GM18909 (cell line): ENCODE measurements around the gene CPA1.

Experiments used
- ATAC-seq: cut with Tn5 transposase; IDR thresholded peaks from one replicate; pipeline ENCODE4 v1.9.1; 2021; ENCODE audit warnings: mild to moderate bottlenecking; ENCODE audit not compliant: unreplicated experiment, poor library complexity

The CPA1 gene

DNA sequence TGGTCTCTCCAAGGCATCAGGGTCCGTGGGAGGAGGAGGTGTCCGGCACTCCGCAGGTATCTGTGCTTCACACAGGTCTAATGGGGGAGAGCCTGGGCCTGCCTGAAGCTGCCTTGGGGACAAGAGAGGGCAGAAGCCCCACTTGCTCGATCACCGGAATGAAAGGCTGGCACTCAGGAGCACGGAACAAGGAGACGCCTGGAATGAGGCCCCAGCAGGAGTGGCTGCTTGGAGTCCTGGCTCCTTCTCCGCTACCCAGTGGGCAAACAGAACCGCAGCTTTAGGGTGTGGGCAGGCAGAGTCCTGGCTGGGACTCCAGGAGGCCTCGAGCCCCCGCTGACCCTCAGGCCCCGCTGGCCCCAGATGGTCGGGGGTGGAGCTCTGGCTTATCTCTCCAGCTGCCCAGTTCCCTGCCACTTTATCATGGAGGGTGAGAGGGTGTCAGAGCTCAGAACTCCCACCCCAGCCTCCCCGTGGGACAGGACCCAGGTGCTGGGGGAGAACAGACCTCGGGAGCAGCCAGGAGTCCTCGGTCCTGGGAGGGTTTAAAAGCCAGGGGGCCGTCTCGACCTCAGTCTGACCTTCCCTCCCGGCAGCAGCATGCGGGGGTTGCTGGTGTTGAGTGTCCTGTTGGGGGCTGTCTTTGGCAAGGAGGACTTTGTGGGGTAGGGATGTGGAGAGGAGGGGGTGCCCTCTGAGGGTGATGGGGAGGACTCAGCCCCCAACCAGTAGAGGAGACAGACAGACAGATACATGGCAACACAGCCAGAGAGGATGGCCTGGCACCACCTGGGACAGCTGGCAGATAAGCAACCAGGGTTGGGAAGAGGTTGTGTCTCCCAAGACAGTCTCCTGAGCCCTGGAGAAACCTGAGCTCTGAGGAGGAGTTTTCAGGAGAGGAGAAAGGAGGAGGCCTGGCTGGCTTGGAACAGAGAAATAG lies at the start of gene CPA1:
TSS of gene CPA1 (plus strand) at position 574 of the 940 bp plus-strand sequence. CDS start at position 601, 27 bp downstream.
- no peak for ATAC-seq

DNA sequence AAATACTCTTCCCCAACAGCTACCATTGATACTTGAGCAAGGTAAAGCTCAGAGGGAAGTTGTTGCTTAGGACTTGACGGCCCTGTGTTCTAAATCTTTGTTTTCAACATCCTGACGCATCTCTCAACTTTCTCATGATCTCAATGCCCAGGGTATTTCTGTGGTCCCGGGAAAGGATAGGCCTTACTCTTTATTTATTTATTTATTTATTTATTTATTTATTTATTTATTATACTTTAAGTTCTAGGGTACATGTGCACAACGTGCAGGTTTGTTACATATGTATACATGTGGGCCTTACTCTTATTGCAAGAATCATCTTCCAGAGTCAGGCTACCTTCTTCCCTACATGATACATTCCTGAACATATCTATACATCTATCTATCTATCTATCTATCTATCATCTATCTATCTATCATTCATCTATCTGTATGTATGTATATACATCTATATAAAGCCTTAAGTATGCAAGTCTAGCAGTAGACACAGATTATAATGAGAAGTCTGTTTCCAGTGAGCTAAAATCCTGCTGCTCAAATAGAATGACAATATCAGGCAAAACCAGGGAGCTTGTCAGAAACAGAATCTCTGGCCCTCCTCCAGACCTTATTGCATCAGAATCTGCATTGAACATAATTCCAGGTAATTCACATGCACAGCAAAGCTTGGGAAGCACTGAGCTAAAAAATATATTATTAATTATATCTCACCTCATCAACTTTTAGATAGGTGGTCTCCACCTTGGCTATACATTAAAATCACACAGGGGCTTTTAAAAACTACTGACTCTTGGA lies 47.8 kb upstream of the CPA1 start:
- ATAC-seq: no peak

DNA sequence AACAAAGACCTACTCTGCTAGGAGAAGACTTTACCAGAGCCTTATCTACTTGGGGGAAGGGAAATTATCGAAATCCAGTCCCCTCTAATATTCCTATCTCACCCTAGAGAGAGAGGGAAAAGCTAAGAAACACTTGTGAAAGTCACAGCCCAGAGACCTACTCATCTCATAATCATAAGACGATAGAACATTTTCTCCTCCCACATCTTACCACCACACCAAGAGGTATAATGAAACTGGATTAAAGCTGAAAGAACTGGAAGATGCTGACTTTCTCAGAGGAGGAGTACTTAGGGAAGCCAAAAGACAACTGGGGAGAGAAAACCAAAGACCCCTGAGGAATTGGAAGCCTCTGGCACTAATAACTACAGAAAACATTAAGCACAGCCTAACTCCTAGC lies 46.5 kb upstream of the CPA1 start:
- no peak for ATAC-seq

DNA sequence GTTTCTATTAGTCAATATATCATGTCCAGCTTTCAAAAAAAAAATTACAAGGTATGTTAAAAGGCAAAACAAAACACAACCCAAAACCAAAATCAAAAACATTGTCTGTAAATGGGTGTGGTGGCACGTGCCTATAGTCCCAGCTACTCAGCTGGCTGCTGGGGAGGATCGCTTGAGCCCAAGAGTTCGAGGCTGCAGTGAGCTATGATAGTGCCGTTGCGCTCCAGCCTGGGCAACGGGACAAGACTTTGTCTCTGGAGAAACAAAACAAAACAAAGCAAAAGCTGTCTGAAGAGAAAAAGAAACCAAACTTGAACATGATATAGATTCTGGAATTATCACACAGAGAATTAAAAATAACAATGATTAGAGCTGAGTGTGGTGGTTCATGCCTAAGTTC lies 46.0 kb upstream of the CPA1 start:
- no peak for ATAC-seq

DNA sequence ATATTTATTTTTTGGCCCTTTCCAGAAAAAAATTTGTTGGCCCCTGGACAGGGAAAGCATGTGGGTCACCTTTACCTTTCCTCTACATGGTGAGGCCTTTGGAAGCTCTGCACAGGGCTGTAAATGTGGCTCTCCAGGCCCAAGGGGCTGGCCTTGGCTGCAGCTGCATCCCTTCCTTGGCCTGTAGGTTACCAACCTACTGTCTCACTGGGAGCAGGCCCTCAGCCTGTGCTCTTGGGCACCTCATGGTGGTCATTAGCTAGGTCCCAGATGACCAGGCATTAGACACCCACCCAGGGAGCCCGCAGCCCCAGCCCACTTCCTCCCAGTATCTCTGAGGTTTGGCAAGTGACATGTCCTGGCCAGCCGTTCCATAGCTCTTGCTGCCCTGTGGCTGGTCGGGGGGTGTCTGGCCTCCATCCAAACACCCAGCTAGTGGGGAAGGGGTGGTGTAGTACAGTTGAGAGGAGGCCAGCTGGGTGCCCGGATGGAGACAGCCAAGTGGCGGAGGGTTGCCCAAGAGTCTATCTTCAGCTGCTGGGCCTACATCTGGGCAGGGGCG lies 42.8 kb upstream of the CPA1 start:
- ATAC-seq: no peak

DNA sequence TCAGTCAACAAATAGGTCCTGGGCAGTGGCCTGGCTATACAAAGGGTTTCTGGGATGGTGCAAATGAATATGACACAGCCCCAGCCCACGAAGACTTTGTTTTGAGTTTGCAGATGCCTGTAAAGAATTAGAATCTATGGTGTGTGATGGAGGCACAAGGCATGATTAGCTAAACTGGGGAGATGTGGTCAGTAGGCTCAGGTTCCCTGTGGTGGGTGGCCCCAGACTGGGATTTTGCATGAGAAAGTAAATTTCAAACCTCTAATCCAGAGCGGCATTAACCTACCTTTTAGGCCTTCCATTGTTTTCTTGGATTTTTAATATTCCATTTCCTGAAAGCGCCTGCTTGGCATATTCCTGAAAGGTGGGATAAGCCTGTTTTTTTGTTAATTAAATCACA lies 42.1 kb upstream of the CPA1 start:
- no peak for ATAC-seq

DNA sequence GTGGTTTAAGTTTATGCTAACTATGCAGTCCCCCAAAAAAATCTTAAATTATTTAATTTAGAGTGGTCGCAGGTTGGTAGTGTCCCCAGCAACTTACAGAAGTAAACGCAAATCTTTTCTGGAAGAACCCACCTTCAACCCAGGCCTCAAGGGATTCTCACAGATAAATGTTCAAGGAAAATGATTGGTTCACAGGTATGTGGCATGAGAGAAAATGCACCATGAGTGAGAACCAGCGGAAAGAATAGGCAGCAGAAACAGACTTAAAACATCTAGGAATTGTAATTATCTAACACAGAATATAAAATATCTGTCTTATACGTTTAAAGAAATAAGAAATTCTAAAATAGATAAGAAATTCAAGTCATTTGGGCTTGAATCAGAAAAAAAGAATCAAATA lies 38.4 kb upstream of the CPA1 start:
- ATAC-seq: no peak

DNA sequence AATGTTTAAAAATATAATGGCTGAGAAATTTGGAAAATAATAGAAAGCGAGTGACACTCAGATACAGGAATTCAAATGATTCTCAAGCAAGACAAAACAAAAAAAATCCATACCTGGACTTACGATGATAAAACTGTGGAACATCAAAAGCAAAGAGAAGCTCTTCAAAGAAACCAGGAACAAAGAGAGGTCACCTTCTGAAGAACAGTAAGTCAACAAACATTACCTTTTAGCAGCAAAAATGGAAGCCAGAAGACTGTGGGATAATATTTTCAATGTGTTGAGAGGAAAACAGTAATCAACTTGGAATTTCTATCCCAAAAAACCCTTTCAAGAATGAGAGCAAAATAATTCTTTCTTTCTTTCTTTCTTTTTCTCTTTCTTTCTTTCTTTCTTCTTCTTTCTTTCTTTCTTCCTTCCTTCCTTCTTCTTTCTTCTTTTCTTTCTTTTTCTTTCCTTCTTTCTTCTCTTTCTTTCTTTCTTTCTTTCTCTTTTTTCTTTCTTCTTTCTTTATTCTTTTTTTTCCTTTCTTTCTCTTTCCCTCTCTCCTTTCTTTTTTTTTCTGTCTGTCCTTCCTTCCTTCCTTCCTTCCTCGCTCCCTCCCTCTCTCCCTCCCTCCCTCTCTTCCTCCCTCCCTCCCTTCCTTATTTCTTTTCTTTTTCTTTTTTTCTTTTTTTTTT lies 37.5 kb upstream of the CPA1 start:
- ATAC-seq: no peak

DNA sequence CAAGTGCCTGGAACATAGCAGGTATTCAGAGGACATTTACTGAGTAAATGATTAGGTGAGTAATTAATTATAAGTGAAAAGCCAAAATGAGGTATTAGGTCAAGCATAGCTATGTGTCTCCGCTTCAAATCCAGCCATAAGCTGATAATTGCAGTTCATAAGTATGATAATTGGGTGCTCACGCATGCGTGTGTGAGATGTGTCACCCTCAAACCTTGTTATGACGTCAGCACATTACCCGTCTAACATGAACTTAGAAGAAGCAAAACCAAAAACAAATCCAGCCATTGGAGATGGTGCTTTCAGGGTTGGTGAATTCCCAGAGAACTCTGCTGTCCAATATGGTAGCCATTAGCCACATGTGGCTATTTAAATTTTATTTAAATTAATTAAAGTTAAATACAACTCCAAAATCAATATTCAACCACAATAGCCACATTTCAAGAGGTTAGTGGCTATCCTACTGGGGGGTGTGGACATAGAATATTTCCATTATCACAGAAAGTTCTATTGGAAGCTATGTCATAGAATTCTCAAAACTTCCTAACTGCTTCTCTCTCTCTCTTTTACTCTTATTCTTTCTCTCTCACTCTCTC lies 35.9 kb upstream of the CPA1 start, which contains the start of gene CPA5:
TSS of gene CPA5 (plus strand) at position 546 of the 596 bp plus-strand sequence. CDS start 1,670 bp downstream, outside the sequence.
- ATAC-seq: no peak

DNA sequence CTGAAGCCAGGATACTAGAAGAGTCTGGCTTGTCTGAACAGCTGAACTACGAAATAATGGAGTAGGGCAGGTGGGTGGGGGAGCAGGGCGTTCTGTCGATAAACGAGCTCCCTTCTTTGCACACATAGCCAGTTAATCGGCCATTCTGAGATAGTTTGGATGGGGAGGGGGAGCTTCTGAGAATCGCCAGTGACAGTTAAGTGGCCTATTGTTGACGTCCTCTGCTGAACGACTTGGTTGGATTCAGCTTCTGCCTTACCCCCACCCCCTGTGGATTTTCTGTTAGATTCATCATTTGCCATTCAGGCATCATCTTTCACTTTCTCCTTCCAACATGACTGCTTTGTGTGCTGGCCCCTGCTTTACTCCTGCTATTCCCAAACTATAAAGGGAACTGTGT lies 35.2 kb upstream of the CPA1 start:
- ATAC-seq: no peak

DNA sequence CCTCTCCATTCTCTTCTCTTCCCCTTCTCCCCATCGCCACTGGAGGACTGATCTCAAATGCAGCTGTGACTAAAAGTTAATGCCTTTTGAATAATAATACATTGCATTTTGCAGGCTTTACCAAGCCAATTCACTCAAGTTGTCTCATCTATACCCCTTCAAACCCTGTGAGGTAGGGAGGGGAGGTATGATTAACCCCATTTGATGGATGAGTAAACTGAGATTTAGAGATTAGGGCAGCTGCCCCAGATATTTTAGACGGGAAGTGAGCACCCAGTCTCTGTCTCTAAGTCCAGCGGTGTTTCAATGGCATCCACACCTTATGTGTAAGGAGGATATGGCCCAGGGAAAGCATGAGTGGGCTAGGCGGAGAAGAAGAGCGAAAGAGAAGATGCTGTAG lies 34.6 kb upstream of the CPA1 start:
- ATAC-seq: no peak

DNA sequence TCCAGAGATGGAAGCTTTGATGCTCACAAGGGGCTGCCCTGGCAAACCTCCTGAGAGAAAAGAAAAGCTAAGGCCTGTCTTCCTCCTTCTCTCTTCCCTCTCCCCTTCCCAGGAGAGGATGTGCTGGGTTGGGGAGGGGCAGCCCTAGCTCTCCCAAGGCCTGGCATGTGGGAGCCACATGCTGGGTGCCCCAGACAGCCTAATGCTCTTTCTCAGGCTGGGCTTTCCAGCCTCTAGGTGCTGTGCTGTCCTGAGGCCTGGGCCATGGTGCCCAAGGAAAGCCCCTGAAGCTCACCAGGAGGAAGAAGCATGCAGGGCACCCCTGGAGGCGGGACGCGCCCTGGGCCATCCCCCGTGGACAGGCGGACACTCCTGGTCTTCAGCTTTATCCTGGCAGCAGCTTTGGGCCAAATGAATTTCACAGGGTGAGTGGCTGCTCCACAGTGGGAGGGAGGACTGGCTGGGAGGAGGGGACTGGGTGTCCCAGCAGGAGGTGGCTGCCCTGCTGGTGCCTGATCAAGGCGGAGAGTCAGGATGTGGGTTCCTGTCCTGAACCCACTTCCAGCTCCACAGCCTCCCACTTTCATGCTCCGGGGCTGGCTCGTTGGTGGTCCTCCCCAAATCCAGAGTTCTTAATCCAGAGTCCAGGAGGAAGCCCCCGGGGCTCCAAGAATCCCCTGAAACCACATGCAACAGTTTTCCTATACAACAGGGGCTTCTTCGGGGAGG lies 34.0 kb upstream of the CPA1 start:
- ATAC-seq: no peak

DNA sequence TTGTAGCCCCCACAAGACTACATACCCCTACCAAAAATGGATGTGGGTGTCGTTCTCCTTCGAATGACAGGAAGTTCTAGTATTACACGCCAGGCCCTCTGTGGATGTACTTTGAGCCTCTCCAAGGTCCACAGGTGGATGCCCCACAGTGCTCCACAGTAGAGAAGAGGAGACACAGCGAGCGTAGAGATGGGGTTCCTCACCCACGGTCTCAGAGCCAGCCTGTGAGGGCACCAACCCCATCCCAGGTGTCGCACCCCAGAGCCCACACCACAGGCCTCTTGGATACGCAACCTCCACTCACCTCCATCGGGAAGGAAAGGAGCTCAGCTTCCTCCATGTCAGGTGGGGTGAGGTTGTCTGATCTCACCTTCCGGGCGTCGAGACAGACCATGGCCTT lies 33.4 kb upstream of the CPA1 start:
- no peak for ATAC-seq

DNA sequence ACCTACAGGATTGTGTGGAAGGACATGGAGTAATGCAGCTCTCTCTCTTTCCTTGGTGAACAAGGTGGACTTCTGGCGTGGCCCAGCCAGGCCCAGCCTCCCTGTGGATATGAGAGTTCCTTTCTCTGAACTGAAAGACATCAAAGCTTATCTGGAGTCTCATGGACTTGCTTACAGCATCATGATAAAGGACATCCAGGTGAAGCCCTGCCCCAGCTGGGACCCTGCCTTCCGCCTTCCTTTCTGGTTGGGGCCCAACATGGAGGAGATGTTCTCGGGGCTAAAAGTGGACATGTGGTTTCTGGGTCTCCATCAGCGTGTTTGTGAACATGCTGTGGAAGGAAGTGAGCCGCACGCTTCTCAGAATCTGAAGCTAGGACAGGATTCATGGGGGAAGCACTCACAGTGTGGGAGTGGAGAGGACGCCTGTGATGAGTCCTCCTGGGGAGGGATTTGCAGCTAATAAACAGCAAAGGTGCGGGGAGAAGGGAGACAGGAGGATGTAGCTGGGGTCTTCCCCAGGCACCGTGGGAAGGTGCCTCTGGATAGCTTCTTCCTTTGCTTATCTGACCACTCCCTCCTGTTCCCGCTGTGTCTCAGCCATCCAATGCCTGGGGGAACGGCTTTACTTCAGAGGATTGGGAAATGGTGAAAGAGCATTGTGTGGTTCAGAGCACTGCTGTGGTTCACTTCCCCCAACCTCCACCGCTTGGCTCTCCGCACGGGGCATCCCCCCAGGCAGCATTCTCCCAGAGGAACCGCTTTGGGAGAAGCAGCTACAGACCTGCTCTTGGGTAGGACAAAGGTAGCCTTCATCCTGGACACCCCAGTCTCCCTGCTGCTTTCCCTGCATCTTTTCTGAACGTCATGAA lies 30.1 kb upstream of the CPA1 start:
- no peak for ATAC-seq

DNA sequence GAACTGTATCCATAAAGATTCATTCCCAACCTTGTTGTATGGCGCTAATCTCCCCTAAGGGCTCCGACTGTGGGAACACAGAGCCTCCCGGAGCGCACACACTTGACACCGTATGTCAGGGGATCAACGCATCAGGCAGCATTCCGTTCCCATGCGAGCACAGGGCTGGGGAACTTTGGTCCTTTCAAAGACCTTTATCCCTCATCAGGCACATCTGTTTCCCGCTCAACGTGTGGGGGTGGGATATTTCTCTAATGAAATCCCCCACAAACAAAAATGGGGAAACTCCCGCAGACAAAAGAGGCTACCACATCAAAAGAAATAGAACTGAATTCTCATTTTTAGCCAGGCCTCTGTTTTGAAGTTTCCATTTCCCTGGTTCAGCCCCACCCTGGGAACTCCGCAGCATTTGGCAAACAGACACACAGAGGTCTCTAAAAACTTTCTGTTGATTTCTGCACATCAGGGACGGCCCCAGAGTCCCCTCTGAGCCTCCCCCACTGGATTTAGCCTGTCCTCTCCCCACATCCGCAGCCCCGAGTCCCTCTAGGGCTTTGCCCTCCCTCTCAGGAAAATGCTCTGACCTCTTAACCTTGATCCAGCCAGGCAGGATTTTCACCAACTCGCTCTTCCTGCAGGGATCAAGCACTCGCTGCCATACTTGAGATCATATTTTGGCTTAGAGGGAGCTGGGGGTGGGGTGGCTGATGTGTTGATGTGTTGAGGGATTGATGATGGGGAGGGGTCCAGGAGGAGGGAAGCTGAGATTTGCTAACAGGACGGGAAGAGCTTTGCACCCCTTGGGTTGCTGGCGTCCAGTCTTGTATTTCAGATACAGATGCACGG lies 29.1 kb upstream of the CPA1 start:
- no peak for ATAC-seq

DNA sequence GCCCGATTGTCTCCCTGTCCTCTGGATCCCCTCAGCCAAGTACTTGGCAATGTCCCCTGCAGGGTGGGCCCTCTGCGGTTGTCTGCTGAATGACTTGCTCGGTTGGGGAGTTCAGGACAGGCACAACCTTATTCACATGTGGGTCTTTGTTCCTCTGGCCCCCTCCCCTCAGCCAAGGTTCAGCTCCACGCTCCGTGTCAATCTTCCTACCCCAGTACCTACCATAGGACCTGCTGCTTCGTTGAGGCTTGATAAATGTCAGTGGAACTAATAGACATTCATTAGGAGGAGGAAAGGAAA lies 28.6 kb upstream of the CPA1 start:
- no peak for ATAC-seq

DNA sequence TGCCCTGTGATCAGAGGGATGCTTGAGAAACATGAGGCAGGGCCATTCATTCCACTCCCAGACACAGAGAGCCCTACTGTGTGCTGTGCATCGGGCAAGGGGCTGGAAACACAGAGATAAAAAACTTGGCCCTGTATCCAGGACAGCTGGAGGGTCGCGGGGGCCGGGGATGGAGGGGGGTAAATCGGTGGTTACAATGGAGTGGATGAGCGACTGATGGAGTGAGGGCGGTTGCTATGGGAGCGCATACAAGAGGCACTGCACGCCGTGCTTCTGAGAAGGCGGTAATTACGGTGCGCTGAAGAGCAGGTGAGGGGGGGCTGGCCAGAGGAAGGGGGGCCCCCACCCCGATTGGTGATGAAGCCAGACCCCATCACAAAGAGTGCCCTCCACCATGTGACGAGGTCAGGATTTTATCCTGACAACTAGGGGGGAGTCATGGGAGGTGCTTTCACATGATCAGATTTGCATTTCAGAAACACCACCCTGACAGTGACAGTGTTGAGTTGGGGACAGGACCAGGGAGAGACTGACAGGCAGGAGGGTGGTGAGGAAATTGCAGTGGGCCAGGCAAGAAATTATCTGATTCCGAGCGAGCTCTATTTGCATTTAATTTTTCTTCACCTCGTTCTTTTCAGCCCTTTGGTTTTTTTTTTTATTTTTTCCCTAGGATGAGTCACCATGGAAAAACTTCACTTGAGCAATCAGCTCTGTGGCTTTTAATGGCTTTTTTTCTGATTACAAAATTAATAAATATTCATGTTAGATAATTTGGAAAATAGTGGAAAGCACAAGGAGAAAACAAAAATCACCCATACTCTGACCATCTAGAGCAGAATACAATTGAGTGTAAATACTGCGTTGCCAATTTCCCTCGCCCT lies 27.9 kb upstream of the CPA1 start:
- no peak for ATAC-seq
